CD4-positive, alpha-beta T cell treated with Interleukin-2 at 100 ng/mL for 4 hours (primary cell): Measurements from ENCODE around the gene SRC.

ENCODE experiments used
- DNase-seq: peaks from one replicate; pipeline ENCODE4 v3.0.0-alpha.2; 2020; ENCODE audit warnings: low spot score

SRC gene

DNA sequence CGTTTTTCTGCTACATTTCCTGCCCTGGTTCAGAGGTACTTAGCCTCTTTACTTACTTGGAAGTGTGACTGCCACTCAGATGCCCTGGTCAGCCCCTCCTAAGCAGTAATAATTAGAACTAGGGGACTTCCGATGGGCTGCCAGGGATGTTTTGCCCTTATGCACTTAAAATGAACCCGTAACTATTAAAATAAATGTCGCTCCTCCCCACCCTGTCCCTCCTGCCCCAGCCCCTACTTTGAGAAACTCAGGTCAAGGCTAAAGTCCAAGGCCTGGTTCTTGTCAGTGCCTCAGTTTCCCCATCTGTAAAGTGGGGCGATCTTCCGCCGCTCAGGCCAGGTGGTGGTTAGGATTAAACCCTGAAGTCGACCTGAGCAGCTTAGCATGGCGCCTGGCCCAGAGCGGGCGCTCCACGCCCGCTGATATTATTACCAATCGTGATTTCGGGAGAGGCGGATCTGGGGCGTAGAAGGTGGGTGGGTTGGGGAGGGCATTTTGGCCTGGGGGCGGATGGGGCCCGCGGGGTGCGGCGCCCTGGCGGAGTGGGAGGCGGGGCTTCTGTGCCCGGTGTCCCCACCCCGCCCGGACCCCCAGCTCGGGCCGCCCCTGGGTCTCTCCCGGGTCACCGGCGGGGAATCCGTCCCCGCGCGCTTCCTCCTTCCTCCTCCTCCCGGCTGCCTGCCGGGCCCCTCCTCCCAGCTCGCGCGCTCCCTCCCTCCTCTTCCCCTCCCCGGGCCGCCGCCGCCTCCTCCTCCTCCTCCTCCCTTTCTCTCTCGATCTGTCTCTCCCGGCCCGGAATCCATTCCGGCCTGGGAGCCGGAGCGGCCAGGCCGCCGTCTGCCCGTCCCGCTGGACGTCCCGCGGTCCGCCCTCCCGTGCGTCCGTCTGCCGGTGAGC, at the start of gene SRC:
Gene SRC, plus strand, starts transcription at position 802 of the 897 bp plus-strand sequence. CDS start 38,014 bp downstream, outside the sequence.
- DNase-seq, result peak; percentile 32

DNA sequence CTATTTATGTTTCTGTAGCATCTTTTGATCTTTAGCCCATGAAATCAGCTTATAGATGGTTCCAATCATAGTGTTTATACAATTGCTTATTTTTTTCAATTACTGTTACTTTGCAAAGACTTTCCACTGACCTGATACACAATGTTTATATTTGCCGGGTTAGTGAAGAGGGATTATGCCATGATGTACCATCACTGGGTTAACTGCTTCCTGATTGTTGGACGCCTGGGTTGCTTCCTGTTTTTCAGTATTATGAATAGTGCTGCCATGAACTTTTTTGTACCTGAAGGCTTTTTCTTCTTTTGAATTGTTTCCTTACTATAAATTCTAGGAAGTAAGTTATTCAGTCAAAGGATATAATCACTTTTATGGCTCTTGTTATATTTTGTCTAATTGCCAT, 49.6 kb upstream of the SRC start:
- DNase-seq, result no peak

- DNase-seq, result no peak
Observed at GRCh38 chr20:37297066-37297736, 48.7 kb upstream of the SRC start.

- DNase-seq, result no peak
Observed at GRCh38 chr20:37298190-37298939, 47.6 kb upstream of the SRC start.

DNA sequence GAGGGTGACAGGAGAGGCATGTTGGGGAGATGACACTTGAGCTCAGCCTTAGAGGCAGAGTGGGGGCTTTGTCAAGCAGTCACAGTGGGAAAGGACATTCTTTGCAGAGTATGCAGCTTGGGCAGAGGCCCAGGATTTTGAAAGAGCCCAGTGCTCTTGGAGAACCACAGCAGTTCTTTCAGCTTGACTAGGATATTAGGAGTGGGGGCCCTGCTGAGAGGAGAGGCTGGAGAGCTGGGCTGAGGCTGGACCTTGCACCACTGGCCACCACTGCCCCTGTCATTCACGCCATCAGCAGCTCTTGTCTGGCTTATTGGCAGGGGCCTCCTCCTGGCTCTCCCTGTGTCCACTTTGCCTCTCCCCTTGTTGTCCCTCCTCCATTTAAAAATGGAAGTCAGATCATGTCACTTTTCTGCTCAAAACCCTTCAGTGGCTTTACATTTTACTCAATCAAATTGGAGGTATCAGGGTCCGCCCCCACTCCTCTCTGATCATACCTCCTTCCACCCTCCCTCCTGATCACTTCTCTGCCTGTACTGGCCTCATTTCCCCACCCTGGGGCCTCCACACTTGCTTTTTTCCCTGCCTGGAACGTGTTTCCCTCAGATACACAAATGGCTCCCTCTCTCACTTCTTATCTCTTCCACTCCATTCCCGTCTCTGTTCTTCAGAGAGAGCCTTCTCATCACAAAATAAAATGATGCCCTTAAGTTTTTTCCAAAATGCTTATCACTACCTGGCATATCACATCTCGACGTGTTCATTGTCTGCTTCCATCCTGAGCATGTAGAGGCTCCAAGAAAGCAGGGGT, 46.0 kb upstream of the SRC start:
- no peak for DNase-seq

DNA sequence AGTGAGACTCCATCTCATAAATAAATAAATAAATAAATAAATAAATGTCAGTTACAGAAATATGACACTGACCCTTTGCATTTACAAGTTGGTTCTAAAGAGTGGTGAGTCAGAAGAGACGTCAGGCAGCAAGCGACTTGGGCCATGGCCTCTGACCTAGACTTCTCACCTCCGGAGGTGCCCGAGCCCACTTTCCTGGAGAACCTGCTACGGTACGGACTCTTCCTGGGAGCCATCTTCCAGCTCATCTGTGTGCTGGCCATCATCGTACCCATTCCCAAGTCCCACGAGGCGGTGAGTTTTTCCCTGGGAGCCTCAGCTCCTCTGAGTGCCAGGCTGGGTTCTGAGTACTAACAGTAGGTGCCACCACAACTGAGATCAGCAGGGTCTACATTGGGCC, 44.8 kb upstream of the SRC start:
- no peak for DNase-seq

GRCh38 chr20:37301558-37301957, 44.4 kb upstream of the SRC start:
- no peak for DNase-seq

- no peak for DNase-seq
Observed at GRCh38 chr20:37302981-37303380, 43.0 kb upstream of the SRC start.

- DNase-seq, result no peak
Observed at GRCh38 chr20:37303637-37304036, 42.3 kb upstream of the SRC start.

DNA sequence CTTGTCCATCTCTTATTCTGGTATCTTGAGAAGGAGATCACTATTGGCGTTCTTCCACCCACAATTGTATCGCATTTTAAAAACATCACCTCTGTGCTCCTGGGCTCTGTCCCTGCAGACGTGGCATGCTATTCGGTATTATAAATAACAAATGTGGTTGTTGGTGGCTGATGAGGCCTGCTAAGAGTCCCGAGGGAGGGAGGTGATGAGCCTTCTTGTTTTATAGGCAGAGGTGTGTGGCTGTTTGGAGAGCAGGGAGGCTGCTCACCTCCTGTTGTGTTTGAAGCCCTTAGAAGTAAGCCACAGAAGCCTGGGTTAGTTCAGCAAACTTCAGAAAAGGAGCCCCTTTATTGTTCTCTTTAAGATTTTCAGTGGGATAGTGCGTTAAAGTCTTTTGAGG, 40.9 kb upstream of the SRC start:
- DNase-seq, result no peak

DNA sequence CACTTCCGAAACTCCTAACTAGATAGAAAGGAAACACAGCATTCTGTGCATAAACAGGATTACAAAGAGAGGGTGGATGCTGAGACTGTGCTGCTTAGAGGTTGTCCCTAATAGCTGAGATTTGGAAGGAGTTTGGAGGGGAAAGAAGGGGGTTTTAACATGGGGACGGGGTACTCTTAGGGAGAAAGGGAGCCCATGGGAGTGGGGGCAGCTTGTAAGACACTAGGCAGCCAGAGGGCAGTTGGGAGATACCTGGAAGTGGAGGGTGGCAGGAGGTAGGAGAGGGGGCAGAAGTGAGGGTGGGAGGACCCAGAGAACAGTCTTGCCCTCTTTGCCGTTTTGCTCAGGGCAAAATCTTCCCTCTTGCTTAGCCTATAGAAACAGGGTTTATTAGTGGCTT, 40.1 kb upstream of the SRC start:
- DNase-seq, result no peak

GRCh38 chr20:37308086-37309050, 37.6 kb upstream of the SRC start:
- DNase-seq, result no peak

DNA sequence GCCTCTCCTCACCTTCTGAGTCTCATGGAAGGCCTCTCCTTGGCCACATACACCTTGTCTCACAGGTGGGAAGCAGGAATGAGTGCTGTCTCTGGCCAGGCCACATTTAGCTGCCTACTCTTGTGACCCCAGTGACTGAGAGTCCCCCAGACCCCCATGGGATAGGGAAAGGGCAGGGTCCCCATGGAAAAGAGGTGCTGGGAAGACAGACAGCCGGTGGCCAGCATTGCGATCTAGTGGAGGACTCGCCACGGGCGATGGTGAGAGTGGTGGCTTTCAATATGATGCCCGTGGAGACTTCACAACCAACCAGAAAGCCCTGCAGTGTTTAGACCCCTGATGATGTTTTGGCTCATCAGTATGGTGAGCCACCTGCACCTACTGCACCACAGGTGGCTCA, 36.6 kb upstream of the SRC start:
- no peak for DNase-seq

DNA sequence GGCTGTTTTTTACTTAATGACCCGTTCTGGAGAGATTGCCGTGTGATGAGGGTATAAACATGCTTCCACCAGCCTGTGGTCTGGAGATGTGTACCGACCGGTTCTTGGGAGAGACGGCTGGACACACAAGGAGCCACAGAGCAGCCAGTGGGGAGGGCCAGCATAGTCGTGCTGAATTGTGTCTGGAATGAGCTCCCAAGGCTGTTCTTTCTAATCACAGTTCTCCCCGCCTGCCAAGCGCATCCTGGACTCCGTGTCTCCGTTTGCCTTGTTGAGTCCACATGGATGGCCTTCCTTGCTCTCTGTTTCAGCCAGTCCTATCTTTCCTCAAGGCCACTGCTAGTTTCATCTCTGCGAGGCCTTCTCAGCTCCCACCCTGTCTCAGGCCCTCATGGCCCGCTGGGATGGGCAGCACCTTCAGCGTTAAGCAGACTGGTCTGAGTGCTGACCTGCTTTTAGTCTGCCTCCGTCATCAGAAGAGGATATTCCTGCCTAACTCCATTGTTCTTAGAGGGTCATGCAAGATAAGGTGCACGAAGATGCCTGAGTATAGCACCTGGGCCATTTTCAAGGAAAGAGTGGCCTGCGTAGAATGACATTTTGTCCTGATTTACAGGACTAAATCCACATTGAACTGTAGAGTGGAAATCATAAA, 35.9 kb upstream of the SRC start:
- no peak for DNase-seq

DNA sequence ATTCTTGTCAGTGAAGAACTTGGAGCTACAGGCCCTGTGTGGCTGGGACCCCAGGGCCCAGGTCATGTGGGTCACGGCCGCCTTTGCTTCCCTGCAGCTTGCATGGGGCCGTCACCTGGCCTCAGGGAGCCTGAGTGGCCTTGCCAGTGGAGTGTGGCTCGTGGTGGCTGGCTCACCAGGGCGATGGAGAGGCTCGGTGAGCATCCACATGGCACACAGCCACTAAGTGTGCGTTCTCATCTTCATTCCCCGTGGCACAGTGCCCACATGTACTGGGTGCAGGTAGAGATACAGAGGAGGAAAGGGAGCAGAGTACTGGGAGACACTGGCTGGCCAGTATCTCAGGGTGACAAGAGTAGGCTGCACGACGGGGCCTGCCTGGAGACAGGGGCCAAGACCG, 35.0 kb upstream of the SRC start:
- DNase-seq, result no peak

DNA sequence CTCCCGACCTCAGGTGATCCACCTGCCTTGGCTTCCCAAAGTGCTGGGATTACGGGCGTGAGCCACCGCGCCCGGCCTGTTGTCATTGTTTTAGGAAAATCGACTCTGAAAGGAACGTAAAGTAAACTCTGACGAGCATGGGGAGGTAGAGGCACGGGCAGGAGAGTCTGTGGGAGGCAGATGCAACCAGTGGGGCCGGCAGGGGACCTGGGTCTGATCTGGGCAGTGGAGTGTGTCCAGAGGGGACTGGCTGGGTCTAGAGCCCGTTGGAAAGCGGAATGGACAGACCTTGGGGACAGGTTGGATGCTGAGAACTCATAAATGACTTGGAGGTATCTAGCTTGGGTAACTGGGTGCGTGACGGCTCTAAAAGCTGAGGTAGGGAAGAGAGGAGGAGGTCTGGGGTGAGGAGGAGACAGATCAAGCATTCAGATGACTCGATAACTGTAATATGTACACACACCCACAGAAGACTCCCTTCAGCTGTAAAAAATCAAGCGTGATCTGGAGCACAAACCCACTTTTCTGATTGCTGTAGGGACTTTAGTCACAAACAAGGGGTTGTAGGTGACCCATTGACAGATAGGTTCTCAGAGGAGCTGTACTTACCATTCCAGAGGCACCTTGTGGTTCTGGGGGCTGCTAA, 34.1 kb upstream of the SRC start:
- DNase-seq, result no peak

DNA sequence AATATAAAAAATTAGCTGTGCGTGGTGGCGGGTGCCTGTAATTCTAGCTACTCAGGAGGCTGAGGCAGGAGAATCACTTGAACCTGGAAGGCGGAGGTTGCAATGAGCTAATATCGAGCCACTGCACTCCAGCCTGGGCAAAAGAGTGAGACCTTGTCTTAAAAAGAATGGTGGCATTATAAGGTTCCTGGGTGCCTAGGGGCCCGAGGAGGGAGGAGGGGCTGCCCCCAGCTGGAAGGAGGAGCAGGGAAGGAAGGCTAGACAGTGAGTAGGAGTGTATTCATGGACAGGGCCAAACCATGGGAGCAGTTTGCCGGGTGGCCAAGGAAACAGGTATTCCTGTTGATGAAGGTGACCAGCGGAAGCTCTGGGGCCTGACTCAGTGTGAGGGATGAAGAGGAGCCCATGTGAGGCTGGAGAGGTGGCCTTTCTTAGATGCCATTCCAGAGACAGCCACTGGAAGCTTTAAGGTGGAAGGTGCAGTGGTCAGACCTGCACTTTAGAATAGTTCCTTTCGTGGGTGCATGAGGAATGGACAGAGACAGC, 32.3 kb upstream of the SRC start:
- no peak for DNase-seq

GRCh38 chr20:37314099-37314498, 31.8 kb upstream of the SRC start:
- no peak for DNase-seq

DNA sequence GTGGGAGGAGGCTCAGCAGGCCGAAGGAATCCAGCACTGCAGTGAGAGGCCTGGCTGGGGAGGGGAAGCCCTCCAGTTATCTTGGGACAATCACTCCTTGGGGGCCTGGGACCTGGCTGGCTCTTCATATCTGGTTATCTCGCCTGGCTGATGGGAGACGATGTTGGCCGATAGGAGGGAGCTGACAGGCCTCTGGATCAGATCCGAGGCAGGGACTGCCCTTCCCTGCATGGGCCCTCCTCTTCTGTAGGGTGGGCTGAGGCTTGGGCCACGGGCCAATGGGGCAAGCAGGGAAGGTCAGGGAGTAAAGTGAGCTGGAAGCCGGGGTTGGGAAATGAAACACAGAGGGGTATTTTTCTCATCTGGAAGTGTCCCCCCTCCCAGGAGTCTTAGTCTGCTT, 31.3 kb upstream of the SRC start:
- DNase-seq, result no peak
